ENCODE results near the gene HS6ST2. TPM values are rescaled to one million over a fixed set of nuclear protein-coding genes. Genes with fewer than 3 reads are reported as not detected.

HS6ST2 gene
- total and polyA plus RNA-seq, 10 of the 15 experiments (the other 5 are each of a cell fraction or from before 2014, with no cell fraction given): not detected

DNA sequence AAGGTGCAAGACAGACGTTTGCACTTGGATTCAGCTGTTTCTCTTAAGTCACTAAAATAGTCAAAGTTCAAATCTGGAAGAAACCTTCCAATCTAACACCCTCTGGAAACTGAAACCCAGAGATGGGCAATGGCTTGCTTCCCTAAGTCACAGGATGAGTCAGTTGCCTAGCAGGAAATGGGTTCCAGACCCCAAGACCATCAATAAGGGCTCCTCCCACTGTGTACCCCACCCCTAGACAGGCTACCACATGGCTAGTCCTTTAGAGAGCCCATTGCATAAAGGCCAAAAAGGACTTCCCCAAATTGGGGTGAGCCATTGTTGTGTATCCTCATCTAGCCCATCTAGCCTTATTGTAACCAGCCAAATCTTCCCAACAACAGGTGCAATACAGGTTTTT is 216.2 kb downstream of the HS6ST2 start:
- 0% methylated on average over 1 of the region's 1 CpG for WGBS (ENCODE audit: insufficient coverage, insufficient replicate concordance, low lambda C conversion rate, missing lambda C conversion rate)
- Histone ChIP-seq H2AFZ (ENCODE audit: control insufficient read depth, low read depth, low read length) (no peak overlapping the region), H3K9me3 (replicated peaks; ENCODE audit: control insufficient read depth, insufficient read depth, low read length) (no peaks in the 10 kb centered on the region), H3K4me2 (ENCODE audit: control insufficient read depth, insufficient read depth) (no peak overlapping the region), H3K27me3 (replicated peaks in 1 of 2; ENCODE audit: control insufficient read depth in 2 of 2, insufficient read depth in 2 of 2, low read length in 1 of 2) (no peaks in the 10 kb centered on the region), H3K79me2 (ENCODE audit: control insufficient read depth, insufficient read depth, low read length) (no peaks in the 10 kb centered on the region), H3K36me3 (ENCODE audit: control insufficient read depth in 2 of 2, insufficient read depth in 2 of 2, low read length in 1 of 2) (no peaks in the 10 kb centered on the region), H3K4me3 (no peak overlapping the region), H3K27ac (ENCODE audit: control insufficient read depth, insufficient read depth) (no peak overlapping the region), H4K20me1 (ENCODE audit: control insufficient read depth, insufficient read depth) (no peaks in the 10 kb centered on the region), H3K9ac (ENCODE audit: control insufficient read depth, insufficient read depth, low read length) (no peak overlapping the region), H3K4me1 (ENCODE audit: control insufficient read depth, insufficient read depth, low read length) (no peaks in the 10 kb centered on the region)
- intact Hi-C loops (cut with micrococcal nuclease; ENCODE audit: unreplicated experiment): loop anchor here (5.0 kb wide), 1 partner anchor 430 kb away; no protein-coding TSS in a partner anchor
- ChIA-PET RAD21 (ENCODE audit: unreplicated experiment) (no interaction called here), CTCF (interaction anchor here (1.1 kb wide), 1 partner anchor 433 kb away, joined by 3 read pairs; no protein-coding TSS in a partner anchor), POLR2A (no interaction called here), SMC1A (ENCODE audit: uncharacterized antibody, unreplicated experiment) (interaction anchor here (1.2 kb wide), 1 partner anchor 20 kb away, joined by 3 read pairs; no protein-coding TSS in a partner anchor)
- in situ Hi-C loops (cut with MboI): no loop called here
- FAIRE-seq (no peak), DNase-seq (ENCODE audit: low read depth, low spot score) (no peak), ATAC-seq (no peak)
- BruUV-seq (replicated peaks): no TSS peak
- TF ChIP-seq MTA3 (IDR thresholded peaks at IDR 0.05; ENCODE audit: borderline replicate concordance, low read length): no peak
- TF ChIP-seq ZNF24 (IDR thresholded peaks at IDR 0.05): no peak
- no peak for TF ChIP-seq YBX1 (IDR thresholded peaks at IDR 0.05)
- TF ChIP-seq MTA2 (IDR thresholded peaks at IDR 0.05; ENCODE audit: low read depth): no peak
- no peak for TF ChIP-seq KDM1A (IDR thresholded peaks at IDR 0.05; ENCODE audit: borderline replicate concordance)
- TF ChIP-seq, protein P1, sequence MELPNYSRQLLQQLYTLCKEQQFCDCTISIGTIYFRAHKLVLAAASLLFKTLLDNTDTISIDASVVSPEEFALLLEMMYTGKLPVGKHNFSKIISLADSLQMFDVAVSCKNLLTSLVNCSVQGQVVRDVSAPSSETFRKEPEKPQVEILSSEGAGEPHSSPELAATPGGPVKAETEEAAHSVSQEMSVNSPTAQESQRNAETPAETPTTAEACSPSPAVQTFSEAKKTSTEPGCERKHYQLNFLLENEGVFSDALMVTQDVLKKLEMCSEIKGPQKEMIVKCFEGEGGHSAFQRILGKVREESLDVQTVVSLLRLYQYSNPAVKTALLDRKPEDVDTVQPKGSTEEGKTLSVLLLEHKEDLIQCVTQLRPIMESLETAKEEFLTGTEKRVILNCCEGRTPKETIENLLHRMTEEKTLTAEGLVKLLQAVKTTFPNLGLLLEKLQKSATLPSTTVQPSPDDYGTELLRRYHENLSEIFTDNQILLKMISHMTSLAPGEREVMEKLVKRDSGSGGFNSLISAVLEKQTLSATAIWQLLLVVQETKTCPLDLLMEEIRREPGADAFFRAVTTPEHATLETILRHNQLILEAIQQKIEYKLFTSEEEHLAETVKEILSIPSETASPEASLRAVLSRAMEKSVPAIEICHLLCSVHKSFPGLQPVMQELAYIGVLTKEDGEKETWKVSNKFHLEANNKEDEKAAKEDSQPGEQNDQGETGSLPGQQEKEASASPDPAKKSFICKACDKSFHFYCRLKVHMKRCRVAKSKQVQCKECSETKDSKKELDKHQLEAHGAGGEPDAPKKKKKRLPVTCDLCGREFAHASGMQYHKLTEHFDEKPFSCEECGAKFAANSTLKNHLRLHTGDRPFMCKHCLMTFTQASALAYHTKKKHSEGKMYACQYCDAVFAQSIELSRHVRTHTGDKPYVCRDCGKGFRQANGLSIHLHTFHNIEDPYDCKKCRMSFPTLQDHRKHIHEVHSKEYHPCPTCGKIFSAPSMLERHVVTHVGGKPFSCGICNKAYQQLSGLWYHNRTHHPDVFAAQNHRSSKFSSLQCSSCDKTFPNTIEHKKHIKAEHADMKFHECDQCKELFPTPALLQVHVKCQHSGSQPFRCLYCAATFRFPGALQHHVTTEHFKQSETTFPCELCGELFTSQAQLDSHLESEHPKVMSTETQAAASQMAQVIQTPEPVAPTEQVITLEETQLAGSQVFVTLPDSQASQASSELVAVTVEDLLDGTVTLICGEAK (IDR thresholded peaks at IDR 0.05; ENCODE audit: borderline replicate concordance): no peak
- no peak for TF ChIP-seq CBFB (IDR thresholded peaks at IDR 0.05; ENCODE audit: low read depth)

All from GM12878 (cell line).